ENCODE data around the gene KLHL20. TPM values are rescaled to one million over a fixed set of nuclear protein-coding genes. Genes with fewer than 3 reads are reported as not detected.
"Not testable (repeated sequence)": the region's sequence is repeated elsewhere in the genome, so short reads cannot be mapped to it uniquely, and the experiment has no call there.

The KLHL20 gene, protein sequence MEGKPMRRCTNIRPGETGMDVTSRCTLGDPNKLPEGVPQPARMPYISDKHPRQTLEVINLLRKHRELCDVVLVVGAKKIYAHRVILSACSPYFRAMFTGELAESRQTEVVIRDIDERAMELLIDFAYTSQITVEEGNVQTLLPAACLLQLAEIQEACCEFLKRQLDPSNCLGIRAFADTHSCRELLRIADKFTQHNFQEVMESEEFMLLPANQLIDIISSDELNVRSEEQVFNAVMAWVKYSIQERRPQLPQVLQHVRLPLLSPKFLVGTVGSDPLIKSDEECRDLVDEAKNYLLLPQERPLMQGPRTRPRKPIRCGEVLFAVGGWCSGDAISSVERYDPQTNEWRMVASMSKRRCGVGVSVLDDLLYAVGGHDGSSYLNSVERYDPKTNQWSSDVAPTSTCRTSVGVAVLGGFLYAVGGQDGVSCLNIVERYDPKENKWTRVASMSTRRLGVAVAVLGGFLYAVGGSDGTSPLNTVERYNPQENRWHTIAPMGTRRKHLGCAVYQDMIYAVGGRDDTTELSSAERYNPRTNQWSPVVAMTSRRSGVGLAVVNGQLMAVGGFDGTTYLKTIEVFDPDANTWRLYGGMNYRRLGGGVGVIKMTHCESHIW
- 10 to 100 TPM in 3 of 4 donors, 1 to 10 TPM in 1; 7.2 to 82.6 (median 51.9) TPM for total RNA-seq

GRCh38 chr1:173714759-173715537 lies at the start of gene KLHL20:
TSS of gene KLHL20 (plus strand) at chr1:173714981. CDS start at chr1:173716044, 1,063 bp downstream.
- Histone ChIP-seq H3K9me3 (no peaks in the 10 kb centered on the region), H3K36me3 (no peaks in the 10 kb centered on the region), H3K27ac (peak within 1 kb of the TSS; percentile 84 to 87), H3K4me1 (no peaks in the 10 kb centered on the region), H3K4me3 (peak within 1 kb of the TSS; percentile 69 to 89), H3K27me3 (no peaks in the 10 kb centered on the region)
- peak; percentile 71 to 77 for DNase-seq
- TF ChIP-seq POLR2A (IDR thresholded peaks at IDR 0.05) (peak; percentile 47 to 48), CTCF (IDR thresholded peaks at IDR 0.05) (peak in 2 of 4 experiments; percentile 5 to 19)
- intact Hi-C loops (cut with DNase I; ENCODE audit: low total_unique reads), result no loop called here

DNA sequence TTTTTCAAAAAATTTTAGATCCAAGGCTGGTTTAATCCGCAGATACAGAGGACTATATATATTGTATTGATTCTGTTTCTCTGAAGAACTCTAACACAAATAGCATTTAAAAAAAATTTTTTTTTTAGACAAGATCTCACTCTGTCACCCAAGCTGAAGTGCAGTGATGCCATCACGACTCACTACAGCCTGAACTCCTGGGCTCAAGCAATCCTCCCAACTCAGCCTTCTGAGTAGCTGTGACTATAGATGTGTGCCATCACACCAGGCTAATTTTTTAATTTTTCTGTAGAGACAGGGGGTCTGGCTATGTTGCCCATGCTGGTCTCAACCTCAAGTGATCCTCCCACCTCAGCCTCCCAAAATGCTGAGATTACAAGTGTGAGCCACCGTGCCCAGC lies 48.1 kb upstream of the KLHL20 start:
- Histone ChIP-seq H3K27ac (no peak overlapping the region), H3K4me3 (no peak overlapping the region), H3K27me3 (no peaks in the 10 kb centered on the region), H3K9me3 (no peaks in the 10 kb centered on the region), H3K4me1 (no peaks in the 10 kb centered on the region), H3K36me3 (no peaks in the 10 kb centered on the region)
- DNase-seq, result no peak
- no peak for TF ChIP-seq CTCF (IDR thresholded peaks at IDR 0.05)
- TF ChIP-seq POLR2A (IDR thresholded peaks at IDR 0.05), result no peak
- intact Hi-C loops (cut with DNase I; ENCODE audit: low total_unique reads), result no loop called here

DNA sequence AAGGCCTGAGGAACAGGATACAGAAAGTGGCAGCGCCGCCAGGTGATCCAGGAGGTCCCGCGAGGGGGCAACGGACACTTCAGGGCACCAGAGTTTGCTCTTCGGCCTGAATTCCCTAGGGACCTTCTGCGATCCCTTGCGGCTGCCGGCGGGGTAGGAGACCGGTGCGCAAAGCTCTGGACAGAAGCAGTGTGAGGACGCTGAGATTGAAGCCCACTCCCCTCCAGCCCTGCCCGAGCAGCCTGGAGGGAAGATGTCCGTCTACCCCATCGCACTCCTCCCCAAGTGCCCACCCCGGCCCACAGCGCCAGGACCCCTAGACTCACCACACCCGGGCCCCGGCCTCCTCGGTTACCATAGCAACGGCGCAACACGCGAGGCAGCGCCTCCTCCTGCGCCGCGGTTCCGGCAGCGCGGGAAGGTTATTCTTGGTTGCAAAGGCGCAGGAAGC lies 45.3 kb upstream of the KLHL20 start, which contains the start of gene ANKRD45:
Gene ANKRD45 (minus strand): TSS at position 361 of the 451 bp plus-strand sequence. CDS start 10,433 bp downstream, outside the sequence.
- peak; percentile 36 to 41 for DNase-seq
- Histone ChIP-seq H3K27me3 (no peaks in the 10 kb centered on the region), H3K36me3 (no peaks in the 10 kb centered on the region), H3K4me3 (peak within 1 kb of the TSS; percentile 14 to 45), H3K4me1 (no peaks in the 10 kb centered on the region), H3K9me3 (no peaks in the 10 kb centered on the region), H3K27ac (no peak within 1 kb of the TSS)
- TF ChIP-seq CTCF (IDR thresholded peaks at IDR 0.05) (no peak), POLR2A (IDR thresholded peaks at IDR 0.05) (no peak)
- intact Hi-C loops (cut with DNase I; ENCODE audit: low total_unique reads), result no loop called here

- H3K36me3 ChIP-seq; intact Hi-C loops (cut with DNase I; ENCODE audit: low total_unique reads): not testable (repeated sequence)
Observed at GRCh38 chr1:173674496-173674895, 40.3 kb upstream of the KLHL20 start.

GRCh38 chr1:173680152-173680551 lies 34.6 kb upstream of the KLHL20 start:
- H3K4me1 ChIP-seq; DNase-seq; H3K9me3 ChIP-seq; H3K36me3 ChIP-seq; H3K27ac ChIP-seq; intact Hi-C loops (cut with DNase I; ENCODE audit: low total_unique reads); H3K4me3 ChIP-seq; H3K27me3 ChIP-seq: not testable (repeated sequence)

More at GRCh38 chr1:173674496-173674895, 40.3 kb upstream of the KLHL20 start:
- H3K9me3 ChIP-seq, H3K27me3 ChIP-seq, H3K4me1 ChIP-seq, H3K27ac ChIP-seq, H3K4me3 ChIP-seq, DNase-seq: not testable (repeated sequence)

Data from uterus (tissue), 4 donors.